GM19238 (cell line): ENCODE results near the gene RBM23.
"Not testable (repeated sequence)": the region's sequence is repeated elsewhere in the genome, so short reads cannot be mapped to it uniquely, and the experiment has no call there.

Experiments used
- DNase-seq: peaks from one replicate; pipeline ENCODE4 v3.0.0; 2011; ENCODE audit warnings: low spot score; ENCODE audit not compliant: insufficient read length

Gene RBM23

GRCh38 chr14:22918804-22919600, at the start of gene RBM23:
TSS of gene RBM23 (minus strand) at chr14:22919149.
- DNase-seq, result peak; percentile 85

GRCh38 chr14:22966783-22967269, 47.9 kb upstream of the RBM23 start:
- DNase-seq, result no peak

DNA sequence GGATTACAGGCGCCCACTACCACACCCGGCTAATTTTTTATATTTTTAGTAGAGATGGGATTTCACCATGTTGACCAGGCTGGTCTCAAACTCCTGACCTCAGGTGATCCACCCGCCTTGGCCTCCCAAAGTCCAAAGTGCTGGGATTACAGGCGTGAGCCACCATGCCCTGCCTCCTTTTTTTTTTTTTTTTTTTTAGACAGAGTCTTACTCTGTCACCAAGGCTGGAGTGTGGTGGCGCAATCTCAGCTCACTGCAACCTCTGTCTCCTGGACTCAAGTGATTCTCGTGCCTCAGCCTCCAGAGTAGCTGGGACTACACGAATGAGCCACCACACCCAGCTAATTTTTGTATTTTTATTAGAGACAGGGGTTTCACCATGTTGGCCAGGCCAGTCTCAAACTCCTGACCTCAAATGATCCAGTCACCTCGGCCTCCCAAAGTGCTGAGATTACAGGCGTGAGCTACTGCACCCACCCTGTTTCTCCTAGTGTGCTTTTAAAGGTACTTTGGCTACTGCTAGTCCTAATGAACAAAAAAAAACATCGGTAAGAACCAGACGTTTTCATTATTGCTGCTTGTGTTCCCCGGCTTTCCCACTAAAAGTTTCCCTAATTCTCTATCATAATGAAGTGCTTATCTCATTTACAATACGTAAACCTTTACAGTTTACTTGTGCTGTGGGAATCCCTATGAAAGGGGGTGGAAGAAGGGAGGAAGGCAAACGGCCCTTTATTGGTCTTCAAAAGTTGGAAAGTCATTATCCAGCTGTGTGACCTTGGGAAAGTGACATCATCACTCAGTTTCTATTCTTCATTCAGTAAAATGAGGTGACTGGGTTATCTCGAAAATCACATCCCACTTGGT, 47.2 kb upstream of the RBM23 start:
- DNase-seq, result not testable (repeated sequence)

DNA sequence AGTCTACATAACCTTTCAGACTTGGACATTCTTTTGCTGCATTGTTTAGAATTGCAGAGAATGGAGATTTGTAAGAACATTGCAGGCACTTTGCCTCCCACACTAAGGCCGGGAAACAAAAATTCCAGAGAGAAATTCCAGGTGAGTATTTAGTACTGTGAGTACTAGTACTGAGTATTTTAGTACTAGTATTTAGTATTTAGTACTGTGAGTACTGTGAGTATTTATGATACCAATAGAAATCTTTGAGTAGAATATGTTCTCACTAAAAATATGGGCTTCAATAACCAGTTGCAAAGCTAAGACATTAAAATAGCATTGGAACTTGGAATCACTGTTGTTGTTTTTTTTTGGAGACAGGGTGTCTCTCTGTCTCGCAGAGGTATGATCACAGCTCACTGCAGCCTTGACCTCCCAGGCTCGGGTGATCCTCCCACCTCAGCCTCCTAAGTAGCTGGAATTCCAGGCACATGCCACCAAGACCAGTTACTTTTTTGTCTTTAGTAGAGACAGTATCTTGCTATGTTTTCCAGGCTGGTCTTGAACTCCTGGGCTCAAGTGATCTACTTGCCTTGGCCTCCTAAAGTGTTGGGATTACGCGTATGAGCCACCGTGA, 43.2 kb upstream of the RBM23 start:
- no peak for DNase-seq

DNA sequence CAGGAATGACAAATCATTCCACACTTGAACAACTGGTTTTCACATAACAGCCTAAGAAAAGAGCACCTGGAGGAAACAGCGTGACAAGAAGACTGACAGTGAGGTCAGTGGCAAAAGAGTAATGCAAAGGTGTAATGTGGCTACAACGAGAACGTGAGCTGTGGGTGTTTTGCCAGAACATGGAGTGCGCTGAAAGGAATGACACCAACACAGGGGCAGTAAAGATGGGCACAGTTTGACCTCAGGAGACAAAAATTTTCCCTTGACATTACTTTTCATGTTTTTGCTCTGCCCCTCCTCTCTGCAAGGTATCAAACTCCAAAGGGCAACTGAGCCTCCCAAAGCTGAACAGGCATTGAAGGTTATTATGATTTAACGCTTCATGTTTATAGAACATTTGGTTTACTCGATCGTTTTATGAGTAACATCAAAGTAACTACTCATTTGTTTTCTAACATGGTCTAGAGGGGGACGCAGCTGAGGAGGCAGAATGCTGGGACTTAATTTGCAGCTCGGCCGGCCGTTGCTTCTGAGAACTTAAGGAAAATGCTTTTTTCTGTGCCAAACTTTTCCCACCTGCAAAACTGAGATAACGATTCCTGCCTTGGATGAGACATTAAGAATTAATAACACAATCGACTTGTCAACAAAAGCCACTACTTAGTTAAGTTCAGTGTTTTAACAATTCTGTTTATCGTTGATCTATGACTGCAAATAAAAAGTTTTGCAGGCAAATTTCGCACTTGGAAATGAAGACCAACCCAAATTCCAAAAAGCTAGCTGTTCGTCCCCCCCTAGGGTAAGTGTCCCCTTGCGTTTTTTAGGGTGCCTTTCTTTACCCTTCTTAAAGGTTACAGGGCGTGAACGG, 37.0 kb upstream of the RBM23 start:
- DNase-seq, result no peak

- DNase-seq, result no peak
Observed at GRCh38 chr14:22952418-22952817, 33.5 kb upstream of the RBM23 start.

DNA sequence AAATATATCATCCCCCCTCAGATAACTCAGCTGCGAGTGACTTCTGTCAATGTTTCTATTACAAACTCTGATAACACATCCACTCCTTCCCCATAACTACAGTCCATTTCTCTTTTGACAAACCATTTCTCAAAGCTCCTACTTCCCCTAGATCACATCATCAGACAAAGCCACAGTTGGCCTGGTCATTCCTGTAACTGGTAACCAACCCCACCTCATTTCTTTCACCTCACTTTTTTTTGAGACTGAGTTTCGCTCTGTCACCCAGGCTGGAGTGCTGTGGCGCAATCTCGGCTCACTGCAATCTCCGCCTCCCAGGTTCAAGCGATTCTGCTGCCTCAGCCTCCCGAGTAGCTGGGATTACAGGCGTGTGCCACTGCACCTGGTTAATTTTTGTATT, 32.8 kb upstream of the RBM23 start:
- not testable (repeated sequence) for DNase-seq

- no peak for DNase-seq
Observed at GRCh38 chr14:22945642-22946041, 26.7 kb upstream of the RBM23 start.

DNA sequence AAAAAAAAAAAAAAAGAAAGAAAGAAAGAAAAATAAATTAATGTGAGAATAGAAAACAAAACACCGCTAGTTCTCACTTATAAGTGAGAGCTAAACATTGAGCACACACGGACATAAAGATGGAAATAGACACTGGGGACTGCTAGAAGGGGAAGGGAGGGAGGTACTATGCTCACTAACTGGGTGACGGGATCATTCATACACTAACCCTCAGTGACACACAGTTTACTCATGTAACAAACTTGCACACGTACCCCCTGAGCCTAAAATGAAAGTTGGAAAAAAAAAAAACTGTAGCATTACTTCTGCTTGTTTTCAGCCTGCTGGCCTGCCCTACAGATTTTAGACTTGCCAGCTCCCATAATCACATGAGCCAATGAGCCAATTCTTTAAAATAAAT, 20.7 kb upstream of the RBM23 start:
- no peak for DNase-seq

GRCh38 chr14:22935156-22935555, 16.2 kb upstream of the RBM23 start:
- DNase-seq, result no peak

- DNase-seq, result no peak
Observed at GRCh38 chr14:22932146-22932545, 13.2 kb upstream of the RBM23 start.

DNA sequence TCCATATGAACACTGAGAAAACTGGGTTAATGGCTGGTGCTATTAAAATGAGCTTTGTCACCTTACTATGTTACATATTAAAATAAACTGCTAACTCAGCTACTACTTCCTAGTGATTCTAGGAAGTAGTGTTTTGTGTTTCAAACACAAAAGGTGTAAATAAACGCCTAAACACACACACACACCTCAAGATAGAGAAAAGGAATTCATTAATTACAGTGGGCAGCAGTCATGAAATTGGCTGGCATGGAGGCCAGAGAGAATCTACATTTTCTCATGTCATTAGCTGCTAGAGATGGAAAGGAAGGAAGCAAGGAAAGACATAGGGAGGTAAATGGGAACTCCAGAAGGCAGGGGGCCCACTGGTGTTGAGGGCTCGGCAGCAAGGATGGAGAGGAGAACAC, 11.0 kb upstream of the RBM23 start:
- DNase-seq, result no peak

DNA sequence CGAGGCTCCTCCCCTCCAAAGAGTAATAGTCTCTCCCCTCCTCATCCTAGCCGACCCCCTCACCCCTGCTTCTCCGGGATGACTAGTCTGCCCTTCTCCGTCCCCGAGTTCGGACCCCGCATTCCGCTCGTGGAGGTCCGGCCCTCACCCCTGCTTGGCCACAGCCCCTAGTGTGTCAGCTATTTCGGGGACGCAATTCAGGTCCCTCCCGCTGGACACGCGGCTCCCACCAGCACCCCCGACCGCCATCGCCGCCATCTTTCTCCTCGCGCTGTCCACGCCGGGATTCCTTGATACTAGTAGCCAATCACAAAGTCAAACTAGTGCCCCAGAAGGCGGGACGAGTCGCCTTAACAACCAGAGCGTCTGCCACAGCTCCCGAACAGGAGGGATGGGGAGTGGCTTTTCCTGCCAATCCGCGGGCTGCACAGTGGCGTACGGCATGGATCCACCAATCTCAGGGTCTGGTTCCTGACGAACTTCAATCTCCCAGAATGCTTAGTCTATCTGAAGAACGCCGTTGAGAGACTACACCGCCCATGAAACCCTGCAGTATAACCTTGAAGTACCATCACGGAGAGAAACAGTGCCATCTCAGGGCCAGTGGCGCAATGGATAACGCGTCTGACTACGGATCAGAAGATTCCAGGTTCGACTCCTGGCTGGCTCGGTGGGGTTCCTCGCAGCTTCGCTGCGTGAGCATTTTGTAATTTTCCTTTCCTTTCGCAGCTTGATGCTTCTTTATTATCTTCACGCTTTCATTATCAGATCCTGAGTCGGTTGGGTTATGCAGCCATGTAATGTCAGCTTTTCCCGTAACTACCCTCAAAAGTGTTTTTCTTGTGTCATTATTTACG, 10.4 kb upstream of the RBM23 start, which contains the start of gene PRMT5:
PRMT5 (minus strand) TSS at position 273 of the 857 bp plus-strand sequence; CDS start at position 258, 15 bp downstream.
- peak; percentile 89 for DNase-seq

GRCh38 chr14:22928237-22929103, 9.5 kb upstream of the RBM23 start:
- DNase-seq, result no peak

DNA sequence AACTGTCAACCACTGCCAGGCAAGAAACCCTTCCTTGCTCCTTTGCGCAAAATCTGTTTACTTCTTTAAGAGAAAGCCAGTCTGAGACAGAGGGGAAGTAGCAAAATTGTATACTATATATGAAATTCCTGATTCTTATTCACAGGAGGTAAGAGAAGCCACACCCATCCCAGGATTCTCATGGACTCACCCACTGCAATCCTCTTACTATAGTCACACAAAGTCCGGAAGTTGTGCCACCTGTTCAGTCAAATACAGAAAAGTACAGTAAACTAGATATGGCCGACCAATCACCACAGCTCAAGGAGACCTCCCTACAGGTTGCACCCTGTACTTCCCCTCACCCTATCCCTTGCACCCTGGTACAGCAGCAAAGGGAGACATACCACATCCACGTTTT, 7.4 kb upstream of the RBM23 start:
- DNase-seq, result no peak

DNA sequence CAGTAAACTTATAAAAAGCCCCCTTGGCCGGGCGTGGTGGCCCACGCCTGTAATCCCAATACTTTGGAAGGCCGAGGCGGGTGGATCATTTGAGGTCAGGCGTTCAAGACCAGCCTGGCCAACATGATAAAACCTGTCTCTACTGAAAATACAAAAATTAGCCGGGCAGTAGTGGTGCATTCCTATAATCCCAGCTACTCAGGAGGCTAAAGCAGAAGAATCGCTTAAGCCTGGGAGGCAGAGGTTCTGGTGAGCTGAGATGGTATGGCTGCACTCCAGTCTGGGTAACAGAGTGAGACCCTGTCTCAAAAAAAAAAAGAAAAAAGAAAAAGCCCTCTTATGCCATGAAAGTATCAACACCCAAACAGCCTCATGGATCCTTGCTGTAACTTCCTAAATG, 6.6 kb upstream of the RBM23 start:
- no peak for DNase-seq

- DNase-seq, result no peak
Observed at GRCh38 chr14:22923746-22924145, 4.8 kb upstream of the RBM23 start.

- no peak for DNase-seq
Observed at GRCh38 chr14:22922294-22922693, 3.3 kb upstream of the RBM23 start.

- DNase-seq, result no peak
Observed at GRCh38 chr14:22920697-22921096, 1.7 kb upstream of the RBM23 start.
